Stimulated activated naive B cell treated with anti-CD40 and anti-IgM and Interleukin-4, amounts not matched to agents 10 μg/mL and 1 μg/mL and 100 μg/mL, for 72 hours (primary cell): Measurements from ENCODE around the gene ZNF485.

Source experiments
- ATAC-seq, 2 donors: fragments of 150-1000 bp; cut with Tn5 transposase; replicated peaks; 2 replicates each; pipeline ENCODE4 v1.10.0; 2021; ENCODE audit warnings: moderate library complexity in 1 of 2
- DNase-seq: peaks from one replicate; pipeline ENCODE4 v3.0.0; 2021
- H3K27ac Mint-ChIP-seq: one replicate; pipeline ENCODE4 v1.8.0; 2022; ENCODE audit warnings: mild to moderate bottlenecking, mixed read lengths
- H3K27me3 Mint-ChIP-seq, 2 donors: one replicate each; pipeline ENCODE4 v1.8.0; 2022; ENCODE audit warnings: mixed read lengths in 2 of 2
- H3K36me3 Mint-ChIP-seq, 2 donors: one replicate each; pipeline ENCODE4 v1.8.0; 2022; ENCODE audit warnings: mixed read lengths in 2 of 2, mild to moderate bottlenecking in 1 of 2
- H3K4me1 Mint-ChIP-seq, 2 donors: one replicate each; pipeline ENCODE4 v1.8.0; 2022; ENCODE audit warnings: mixed read lengths in 2 of 2, mild to moderate bottlenecking in 1 of 2
- H3K4me3 Mint-ChIP-seq, 2 donors: one replicate each; pipeline ENCODE4 v1.8.0; 2022; ENCODE audit warnings: mild to moderate bottlenecking in 2 of 2, mixed read lengths in 2 of 2, moderate library complexity in 1 of 2
- H3K9me3 Mint-ChIP-seq, 2 donors: one replicate each; pipeline ENCODE4 v1.8.0; 2022; ENCODE audit warnings: mixed read lengths in 2 of 2, mild to moderate bottlenecking in 1 of 2

The ZNF485 gene

DNA sequence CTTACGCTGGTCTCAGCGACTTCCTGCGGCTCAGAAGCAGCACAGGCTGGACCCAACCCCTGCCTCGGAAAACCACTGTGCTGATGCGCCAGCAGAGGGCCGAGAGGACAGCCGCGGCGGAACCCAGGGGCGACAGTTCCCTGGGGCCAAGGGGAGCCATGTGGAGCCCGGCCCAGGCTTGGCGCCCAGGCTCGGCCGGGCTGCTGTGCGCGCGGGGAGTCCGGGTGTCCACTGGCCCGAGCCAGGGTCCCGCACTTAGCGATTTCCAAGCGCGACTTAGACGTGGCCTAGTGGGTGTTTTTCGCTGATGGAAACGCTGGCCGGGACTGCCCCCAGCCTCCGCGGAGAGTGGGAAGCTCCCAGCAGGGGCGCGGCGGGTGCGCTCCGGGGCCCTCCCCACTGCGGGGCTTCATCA lies 61.1 kb downstream of the ZNF485 start:
- Mint-ChIP-seq H3K36me3 (peaks cover 0 to 3% of the 10 kb centered on the region in 2 donors), H3K4me1 (peaks cover 7% of the 10 kb centered on the region in 2 donors), H3K9me3 (peaks cover 7% of the 10 kb centered on the region in 2 donors), H3K4me3 (no peak overlapping the region), H3K27me3 (peaks cover 61 to 64% of the 10 kb centered on the region in 2 donors), H3K27ac (no peak overlapping the region)
- peak; percentile 57 to 66 for ATAC-seq
- DNase-seq, result no peak
